GM23338 (cell line): Measurements from ENCODE around the gene TTC31. TPM values are rescaled to one million over a fixed set of nuclear protein-coding genes. Genes with fewer than 3 reads are reported as not detected.
"Not testable (repeated sequence)": the region's sequence is repeated elsewhere in the genome, so short reads cannot be mapped to it uniquely, and the experiment has no call there.

Source experiments
- ATAC-seq: fragments of 200-7000 bp; cut with Tn5 transposase; 3 replicates; pipeline ENCODE4 v1.9.1; 2020
- DNase-seq: peaks from one replicate; pipeline ENCODE4 v3.0.0-alpha.2; 2015; ENCODE audit warnings: low spot score
- H2AFZ ChIP-seq: fragments of 200-600 bp; sonication (generic); 2 replicates; pipeline ENCODE4 v1.8.0; 2016; ENCODE audit warnings: antibody characterized with exemption, mild to moderate bottlenecking, moderate library complexity
- H3F3A ChIP-seq: fragments of 200-600 bp; sonication (generic); replicated peaks from 2 replicates; pipeline ENCODE4 v1.8.0; 2017; ENCODE audit warnings: antibody characterized with exemption, mixed run types, low read depth
- H3K27ac ChIP-seq: fragments of 200-600 bp; sonication (generic); 2 replicates; pipeline ENCODE4 v1.6.1; 2016; ENCODE audit warnings: low read depth
- H3K27me3 ChIP-seq: fragments of 200-600 bp; sonication (generic); 2 replicates; pipeline ENCODE4 v1.8.0; 2016; ENCODE audit warnings: mild to moderate bottlenecking, mixed run types, moderate library complexity; ENCODE audit not compliant: insufficient read depth
- H3K36me3 ChIP-seq: fragments of 200-600 bp; sonication (generic); 2 replicates; pipeline ENCODE4 v1.8.0; 2016; ENCODE audit warnings: mild to moderate bottlenecking; ENCODE audit not compliant: insufficient read depth
- H3K4me1 ChIP-seq: fragments of 200-600 bp; sonication (generic); 2 replicates; pipeline ENCODE4 v1.8.0; 2016; ENCODE audit warnings: mild to moderate bottlenecking, moderate library complexity; ENCODE audit not compliant: insufficient read depth
- H3K4me2 ChIP-seq: fragments of 200-600 bp; sonication (generic); 2 replicates; pipeline ENCODE4 v1.7.1; 2017; ENCODE audit warnings: mixed run types
- H3K4me3 ChIP-seq: fragments of 200-600 bp; sonication (generic); 2 replicates; pipeline ENCODE4 v1.6.1; 2016; ENCODE audit warnings: mixed run types
- H3K79me2 ChIP-seq: fragments of 200-600 bp; sonication (generic); replicated peaks from 2 replicates; pipeline ENCODE4 v1.8.0; 2017; ENCODE audit warnings: mild to moderate bottlenecking; ENCODE audit not compliant: insufficient read depth
- H3K9me2 ChIP-seq: fragments of 200-600 bp; sonication (generic); 2 replicates; pipeline ENCODE4 v1.8.0; 2017; ENCODE audit not compliant: insufficient read depth
- H4K20me1 ChIP-seq: fragments of 200-600 bp; sonication (generic); replicated peaks from 2 replicates; pipeline ENCODE4 v1.8.0; 2017; ENCODE audit warnings: mild to moderate bottlenecking; ENCODE audit not compliant: insufficient read depth
- H3K27ac Mint-ChIP-seq: 2 replicates; pipeline ENCODE4 v1.8.0; 2020; ENCODE audit warnings: inconsistent platforms, mild to moderate bottlenecking, moderate library complexity, mixed read lengths
- H3K27me3 Mint-ChIP-seq: 3 replicates; pipeline ENCODE4 v1.8.0; 2022; ENCODE audit warnings: low read depth, mild to moderate bottlenecking, moderate library complexity, mixed read lengths, inconsistent platforms; ENCODE audit not compliant: insufficient read depth, poor library complexity
- H3K36me3 Mint-ChIP-seq: 3 replicates; pipeline ENCODE4 v1.8.0; 2021; ENCODE audit warnings: low read depth, mild to moderate bottlenecking, inconsistent platforms, moderate library complexity, mixed read lengths
- H3K4me1 Mint-ChIP-seq: 3 replicates; pipeline ENCODE4 v1.8.0; 2020; ENCODE audit warnings: mild to moderate bottlenecking, inconsistent platforms, mixed read lengths
- H3K4me3 Mint-ChIP-seq: 3 replicates; pipeline ENCODE4 v1.8.0; 2021; ENCODE audit warnings: moderate library complexity, mild to moderate bottlenecking, inconsistent platforms, mixed read lengths
- H3K9me3 Mint-ChIP-seq: 3 replicates; pipeline ENCODE4 v1.8.0; 2020; ENCODE audit warnings: moderate library complexity, mild to moderate bottlenecking, inconsistent platforms, mixed read lengths
- CREB1 ChIP-seq: fragments of 250-450 bp; sonication (Bioruptor Pico); IDR thresholded peaks from 2 replicates; pipeline ENCODE4 v1.5.0; 2020; ENCODE audit warnings: low read depth, mild to moderate bottlenecking, moderate library complexity
- EZH2 ChIP-seq: fragments of 200-600 bp; sonication (generic); IDR thresholded peaks from one replicate; pipeline ENCODE4 v1.8.0; 2017; ENCODE audit warnings: antibody characterized with exemption, mild to moderate bottlenecking, low read depth; ENCODE audit not compliant: unreplicated experiment
- EZH2phosphoT487 ChIP-seq: fragments of 200-600 bp; sonication (generic); IDR thresholded peaks from one replicate; pipeline ENCODE4 v1.8.1; 2018; ENCODE audit warnings: antibody characterized with exemption; ENCODE audit not compliant: unreplicated experiment
- JUNB ChIP-seq: IDR thresholded peaks from one replicate; pipeline ENCODE4 v1.6.1; 2016; ENCODE audit warnings: antibody characterized with exemption; ENCODE audit not compliant: unreplicated experiment
- NANOG ChIP-seq: IDR thresholded peaks from 2 replicates; pipeline ENCODE4 v1.6.1; 2016; ENCODE audit warnings: antibody characterized with exemption, borderline replicate concordance
- POLR2AphosphoS5 ChIP-seq: IDR thresholded peaks from 2 replicates; pipeline ENCODE4 v1.6.1; 2016; ENCODE audit warnings: antibody characterized with exemption, low read depth
- ZNF114 ChIP-seq: fragments of 250-450 bp; sonication (Bioruptor Pico); IDR thresholded peaks from 2 replicates; pipeline ENCODE4 v1.5.0; 2020; ENCODE audit warnings: mild to moderate bottlenecking, moderate library complexity
- ZNF331 ChIP-seq: fragments of 250-450 bp; sonication (Bioruptor Pico); IDR thresholded peaks from 2 replicates; pipeline ENCODE4 v1.5.0; 2020; ENCODE audit warnings: low read depth, mild to moderate bottlenecking, moderate library complexity
- polyA plus RNA-seq: library from polyadenylated mRNA; unstranded; fragments of >200 nt; fragmentation: Nextera tagmentation; extraction: Ambion mirVana; gene quantifications from 2 replicates; pipeline ENCODE4 v1.2.1, GENCODE V29; 2016
- total RNA-seq: library from RNA; depleted of rRNA; stranded (reverse); fragments of >200 nt; shearing (Covaris generic); gene quantifications from 2 replicates; pipeline ENCODE4 v1.2.3, GENCODE V29; 2014
- TF ChIP-seq, protein P1 (sequence below): IDR thresholded peaks from 2 replicates; pipeline ENCODE4 v1.6.1; 2016; ENCODE audit warnings: antibody characterized with exemption
- TF ChIP-seq, protein P2 (sequence below), 2 experiments: fragments of 200-600 bp in 1 of 2; sonication (generic) in 1 of 2; conservative IDR thresholded peaks; 2 replicates each; pipeline versions ENCODE4 v1.5.1 to v1.6.1; 2016 to 2017; ENCODE audit warnings: antibody characterized with exemption in 2 of 2, low read depth in 2 of 2, mild to moderate bottlenecking in 2 of 2, moderate library complexity in 1 of 2
- TF ChIP-seq, protein P3 (sequence below): fragments of 250-450 bp; sonication (Bioruptor Pico); IDR thresholded peaks from 2 replicates; pipeline ENCODE4 v1.5.0; 2020; ENCODE audit warnings: mild to moderate bottlenecking, moderate library complexity

Gene TTC31
- total and polyA plus RNA-seq, 2 experiments from 2014 or later = 15.8 to 29.2 TPM

- TF ChIP-seq EZH2 (no peak), ZNF114 (no peak), CREB1 (CRISPR knock-in tag) (no peak), EZH2phosphoT487 (no peak), ZNF331 (no peak), POLR2AphosphoS5 (no peak), NANOG (no peak), JUNB (no peak)
- TF ChIP-seq, protein P1, sequence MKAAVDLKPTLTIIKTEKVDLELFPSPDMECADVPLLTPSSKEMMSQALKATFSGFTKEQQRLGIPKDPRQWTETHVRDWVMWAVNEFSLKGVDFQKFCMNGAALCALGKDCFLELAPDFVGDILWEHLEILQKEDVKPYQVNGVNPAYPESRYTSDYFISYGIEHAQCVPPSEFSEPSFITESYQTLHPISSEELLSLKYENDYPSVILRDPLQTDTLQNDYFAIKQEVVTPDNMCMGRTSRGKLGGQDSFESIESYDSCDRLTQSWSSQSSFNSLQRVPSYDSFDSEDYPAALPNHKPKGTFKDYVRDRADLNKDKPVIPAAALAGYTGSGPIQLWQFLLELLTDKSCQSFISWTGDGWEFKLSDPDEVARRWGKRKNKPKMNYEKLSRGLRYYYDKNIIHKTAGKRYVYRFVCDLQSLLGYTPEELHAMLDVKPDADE = no peak
Observed at GRCh38 chr2:74464406-74464805, 18.5 kb upstream of the TTC31 start (continued).

DNA sequence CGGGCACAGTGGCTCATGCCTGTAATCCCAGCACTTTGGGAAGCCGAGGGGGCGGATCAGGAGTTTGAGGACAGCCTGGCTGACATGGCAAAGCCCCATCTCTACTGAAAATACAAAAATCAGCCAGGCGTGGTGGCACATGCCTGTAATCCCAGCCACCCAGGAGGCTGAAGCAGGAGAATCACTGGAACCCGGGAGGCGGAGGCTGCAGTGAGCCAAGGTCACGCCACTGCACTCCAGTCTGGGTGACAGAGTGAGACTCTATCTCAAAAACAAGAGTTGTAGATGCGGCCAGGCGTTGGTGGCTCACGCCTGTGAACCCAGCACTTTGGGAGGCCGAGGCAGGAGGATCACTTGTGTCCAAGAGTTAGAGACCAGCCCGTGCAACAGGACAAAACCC lies 12.1 kb upstream of the TTC31 start:
- not testable (repeated sequence) for H3K36me3 ChIP-seq, H4K20me1 ChIP-seq, H3K27ac ChIP-seq, DNase-seq, H3K4me1 ChIP-seq, H3K4me2 ChIP-seq, H2AFZ ChIP-seq, H3K4me1 Mint-ChIP-seq, H3K4me3 ChIP-seq, ATAC-seq, H3K27ac Mint-ChIP-seq, H3K27me3 ChIP-seq, H3K9me2 ChIP-seq, H3K9me3 Mint-ChIP-seq, H3K79me2 ChIP-seq
- Mint-ChIP-seq H3K4me3 (peak overlapping the region; percentile 55; the same call in 2 of the 3 replicates), H3K36me3 (peaks cover 17% of the 10 kb centered on the region), H3K27me3 (peaks cover 15% of the 10 kb centered on the region)
- H3F3A ChIP-seq = peaks cover 13% of the 10 kb centered on the region

- no peaks in the 10 kb centered on the region; the same call in 2 of the 3 replicates for H3K9me3 Mint-ChIP-seq
- H3K4me3 Mint-ChIP-seq = peak overlapping the region; percentile 98
- H3K27ac Mint-ChIP-seq = peak overlapping the region; percentile 98
- no peaks in the 10 kb centered on the region for H3K36me3 ChIP-seq
- peak overlapping the region; percentile 92 for H3K4me2 ChIP-seq
- no peaks in the 10 kb centered on the region for H3K9me2 ChIP-seq
- H2AFZ ChIP-seq = peak overlapping the region; percentile 72
- H3F3A ChIP-seq = peaks cover 13% of the 10 kb centered on the region
- peaks cover 2% of the 10 kb centered on the region; the same call in 1 of the 3 replicates for H3K4me1 Mint-ChIP-seq
- ATAC-seq = no peak
- no peaks in the 10 kb centered on the region for H3K27me3 ChIP-seq
- H3K27me3 Mint-ChIP-seq = peaks cover 15% of the 10 kb centered on the region
- H4K20me1 ChIP-seq = no peaks in the 10 kb centered on the region
- peaks cover 7% of the 10 kb centered on the region; the same call in 1 of the 2 replicates for H3K4me1 ChIP-seq
- H3K36me3 Mint-ChIP-seq = peaks cover 19% of the 10 kb centered on the region
- no peak for DNase-seq
- peak overlapping the region; percentile 83; the same call in 1 of the 2 replicates for H3K27ac ChIP-seq
- H3K79me2 ChIP-seq = no peaks in the 10 kb centered on the region
- peak overlapping the region; percentile 80 for H3K4me3 ChIP-seq
- TF ChIP-seq, protein P2, sequence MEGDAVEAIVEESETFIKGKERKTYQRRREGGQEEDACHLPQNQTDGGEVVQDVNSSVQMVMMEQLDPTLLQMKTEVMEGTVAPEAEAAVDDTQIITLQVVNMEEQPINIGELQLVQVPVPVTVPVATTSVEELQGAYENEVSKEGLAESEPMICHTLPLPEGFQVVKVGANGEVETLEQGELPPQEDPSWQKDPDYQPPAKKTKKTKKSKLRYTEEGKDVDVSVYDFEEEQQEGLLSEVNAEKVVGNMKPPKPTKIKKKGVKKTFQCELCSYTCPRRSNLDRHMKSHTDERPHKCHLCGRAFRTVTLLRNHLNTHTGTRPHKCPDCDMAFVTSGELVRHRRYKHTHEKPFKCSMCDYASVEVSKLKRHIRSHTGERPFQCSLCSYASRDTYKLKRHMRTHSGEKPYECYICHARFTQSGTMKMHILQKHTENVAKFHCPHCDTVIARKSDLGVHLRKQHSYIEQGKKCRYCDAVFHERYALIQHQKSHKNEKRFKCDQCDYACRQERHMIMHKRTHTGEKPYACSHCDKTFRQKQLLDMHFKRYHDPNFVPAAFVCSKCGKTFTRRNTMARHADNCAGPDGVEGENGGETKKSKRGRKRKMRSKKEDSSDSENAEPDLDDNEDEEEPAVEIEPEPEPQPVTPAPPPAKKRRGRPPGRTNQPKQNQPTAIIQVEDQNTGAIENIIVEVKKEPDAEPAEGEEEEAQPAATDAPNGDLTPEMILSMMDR (conservative IDR thresholded peaks at IDR 0.05; ENCODE audit: low read depth in 2 of 2) = no peak
- TF ChIP-seq JUNB (no peak), CREB1 (CRISPR knock-in tag) (no peak), POLR2AphosphoS5 (no peak), EZH2phosphoT487 (no peak)
- TF ChIP-seq, protein P3, sequence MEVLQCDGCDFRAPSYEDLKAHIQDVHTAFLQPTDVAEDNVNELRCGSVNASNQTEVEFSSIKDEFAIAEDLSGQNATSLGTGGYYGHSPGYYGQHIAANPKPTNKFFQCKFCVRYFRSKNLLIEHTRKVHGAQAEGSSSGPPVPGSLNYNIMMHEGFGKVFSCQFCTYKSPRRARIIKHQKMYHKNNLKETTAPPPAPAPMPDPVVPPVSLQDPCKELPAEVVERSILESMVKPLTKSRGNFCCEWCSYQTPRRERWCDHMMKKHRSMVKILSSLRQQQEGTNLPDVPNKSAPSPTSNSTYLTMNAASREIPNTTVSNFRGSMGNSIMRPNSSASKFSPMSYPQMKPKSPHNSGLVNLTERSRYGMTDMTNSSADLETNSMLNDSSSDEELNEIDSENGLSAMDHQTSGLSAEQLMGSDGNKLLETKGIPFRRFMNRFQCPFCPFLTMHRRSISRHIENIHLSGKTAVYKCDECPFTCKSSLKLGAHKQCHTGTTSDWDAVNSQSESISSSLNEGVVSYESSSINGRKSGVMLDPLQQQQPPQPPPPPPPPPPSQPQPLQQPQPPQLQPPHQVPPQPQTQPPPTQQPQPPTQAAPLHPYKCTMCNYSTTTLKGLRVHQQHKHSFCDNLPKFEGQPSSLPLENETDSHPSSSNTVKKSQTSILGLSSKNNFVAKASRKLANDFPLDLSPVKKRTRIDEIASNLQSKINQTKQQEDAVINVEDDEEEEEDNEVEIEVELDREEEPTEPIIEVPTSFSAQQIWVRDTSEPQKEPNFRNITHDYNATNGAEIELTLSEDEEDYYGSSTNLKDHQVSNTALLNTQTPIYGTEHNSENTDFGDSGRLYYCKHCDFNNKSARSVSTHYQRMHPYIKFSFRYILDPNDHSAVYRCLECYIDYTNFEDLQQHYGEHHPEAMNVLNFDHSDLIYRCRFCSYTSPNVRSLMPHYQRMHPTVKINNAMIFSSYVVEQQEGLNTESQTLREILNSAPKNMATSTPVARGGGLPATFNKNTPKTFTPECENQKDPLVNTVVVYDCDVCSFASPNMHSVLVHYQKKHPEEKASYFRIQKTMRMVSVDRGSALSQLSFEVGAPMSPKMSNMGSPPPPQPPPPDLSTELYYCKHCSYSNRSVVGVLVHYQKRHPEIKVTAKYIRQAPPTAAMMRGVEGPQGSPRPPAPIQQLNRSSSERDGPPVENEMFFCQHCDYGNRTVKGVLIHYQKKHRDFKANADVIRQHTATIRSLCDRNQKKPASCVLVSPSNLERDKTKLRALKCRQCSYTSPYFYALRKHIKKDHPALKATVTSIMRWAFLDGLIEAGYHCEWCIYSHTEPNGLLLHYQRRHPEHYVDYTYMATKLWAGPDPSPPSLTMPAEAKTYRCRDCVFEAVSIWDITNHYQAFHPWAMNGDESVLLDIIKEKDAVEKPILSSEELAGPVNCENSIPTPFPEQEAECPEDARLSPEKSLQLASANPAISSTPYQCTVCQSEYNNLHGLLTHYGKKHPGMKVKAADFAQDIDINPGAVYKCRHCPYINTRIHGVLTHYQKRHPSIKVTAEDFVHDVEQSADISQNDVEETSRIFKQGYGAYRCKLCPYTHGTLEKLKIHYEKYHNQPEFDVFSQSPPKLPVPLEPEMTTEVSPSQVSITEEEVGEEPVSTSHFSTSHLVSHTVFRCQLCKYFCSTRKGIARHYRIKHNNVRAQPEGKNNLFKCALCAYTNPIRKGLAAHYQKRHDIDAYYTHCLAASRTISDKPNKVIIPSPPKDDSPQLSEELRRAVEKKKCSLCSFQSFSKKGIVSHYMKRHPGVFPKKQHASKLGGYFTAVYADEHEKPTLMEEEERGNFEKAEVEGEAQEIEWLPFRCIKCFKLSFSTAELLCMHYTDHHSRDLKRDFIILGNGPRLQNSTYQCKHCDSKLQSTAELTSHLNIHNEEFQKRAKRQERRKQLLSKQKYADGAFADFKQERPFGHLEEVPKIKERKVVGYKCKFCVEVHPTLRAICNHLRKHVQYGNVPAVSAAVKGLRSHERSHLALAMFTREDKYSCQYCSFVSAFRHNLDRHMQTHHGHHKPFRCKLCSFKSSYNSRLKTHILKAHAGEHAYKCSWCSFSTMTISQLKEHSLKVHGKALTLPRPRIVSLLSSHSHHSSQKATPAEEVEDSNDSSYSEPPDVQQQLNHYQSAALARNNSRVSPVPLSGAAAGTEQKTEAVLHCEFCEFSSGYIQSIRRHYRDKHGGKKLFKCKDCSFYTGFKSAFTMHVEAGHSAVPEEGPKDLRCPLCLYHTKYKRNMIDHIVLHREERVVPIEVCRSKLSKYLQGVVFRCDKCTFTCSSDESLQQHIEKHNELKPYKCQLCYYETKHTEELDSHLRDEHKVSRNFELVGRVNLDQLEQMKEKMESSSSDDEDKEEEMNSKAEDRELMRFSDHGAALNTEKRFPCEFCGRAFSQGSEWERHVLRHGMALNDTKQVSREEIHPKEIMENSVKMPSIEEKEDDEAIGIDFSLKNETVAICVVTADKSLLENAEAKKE (CRISPR knock-in tag) = no peak
Observed at GRCh38 chr2:74471332-74472065, 11.4 kb upstream of the TTC31 start.
